Testis (tissue), 3 donors: Measurements from ENCODE around the gene RASGEF1B. TPM values are rescaled to one million over a fixed set of nuclear protein-coding genes. Genes with fewer than 3 reads are reported as not detected.

Source experiments
- DNase-seq: peaks from one replicate; pipeline ENCODE4 v3.0.0-alpha.2; 2019
- H3K27ac ChIP-seq, 2 donors: fragments of 200-600 bp; sonication (generic); one replicate each; pipeline ENCODE4 v1.5.1; 2019
- H3K27me3 ChIP-seq: fragments of 200-600 bp; sonication (generic); one replicate; pipeline ENCODE4 v1.5.1; 2019
- H3K36me3 ChIP-seq: fragments of 200-600 bp; sonication (generic); one replicate; pipeline ENCODE4 v1.5.1; 2017; ENCODE audit warnings: low read depth; ENCODE audit errors: missing control alignments
- H3K4me1 ChIP-seq: fragments of 200-600 bp; sonication (generic); one replicate; pipeline ENCODE4 v1.5.1; 2019
- H3K4me3 ChIP-seq, 2 donors: fragments of 200-600 bp; sonication (generic); one replicate each; pipeline ENCODE4 v1.5.1; 2017 to 2019
- H3K9me3 ChIP-seq: fragments of 200-600 bp; sonication (generic); one replicate; pipeline ENCODE4 v1.5.1; 2017
- CTCF ChIP-seq, 3 experiments: fragments of 450-650 bp in 2 of 3; fragments of 200-600 bp in 1 of 3; sonication (generic) in 1 of 3; IDR thresholded peaks; one replicate each; pipeline ENCODE4 v1.5.1; 2016 to 2019; ENCODE audit warnings: antibody characterized with exemption in 3 of 3, mild to moderate bottlenecking in 2 of 3, moderate library complexity in 1 of 3
- POLR2A ChIP-seq: fragments of 450-650 bp; IDR thresholded peaks from one replicate; pipeline ENCODE4 v1.6.1; 2017; ENCODE audit warnings: antibody characterized with exemption, mild to moderate bottlenecking, moderate library complexity
- WGBS, 2 donors: methylation state at CpG; one replicate each; pipeline ENCODE4 v1.1.5; 2018; 5-methylcytosine and 5-hydroxymethylcytosine counted together
- intact Hi-C: fragments of 100-400 bp; cut with DNase I; formaldehyde crosslinking; loops from one replicate; pipeline ENCODE4 v1.15.1; 2023; ENCODE audit warnings: low total_unique reads
- polyA plus RNA-seq: library from polyadenylated mRNA; stranded (reverse); fragments of 350-450 nt; fragmentation: Illumina TruSeq; extraction: RNeasy Lipid Tissue Mini Kit (QIAGEN cat#74804); gene quantifications from one replicate; pipeline ENCODE4 v1.2.3, GENCODE V29; 2014; ENCODE audit warnings: low read depth, low replicate concordance; ENCODE audit not compliant: insufficient read depth
- total RNA-seq, 2 donors: library from RNA; depleted of rRNA; stranded (reverse); fragments of >200 nt; gene quantifications; one replicate each; pipeline ENCODE4 v1.2.3, GENCODE V29; 2016

The RASGEF1B gene
- total and polyA plus RNA-seq, 3 donors from 2014 or later: 5.3 to 13.0 (median 5.5) TPM

- no peaks in the 10 kb centered on the region for H3K9me3 ChIP-seq
- H3K27ac ChIP-seq: no peak overlapping the region
- no peaks in the 10 kb centered on the region for H3K36me3 ChIP-seq
- H3K4me1 ChIP-seq: no peaks in the 10 kb centered on the region
- no peak overlapping the region for H3K4me3 ChIP-seq
- no peaks in the 10 kb centered on the region for H3K27me3 ChIP-seq
- 55 to 60% methylated on average over 1 of the region's 1 CpG for WGBS, 2 donors
- DNase-seq: no peak
- intact Hi-C loops: no loop called here
- TF ChIP-seq POLR2A (no peak), CTCF (IDR thresholded peaks at IDR 0.05) (no peak)
Observed at GRCh38 chr4:81418572-81418971, 53.1 kb downstream of the RASGEF1B start.

- H3K9me3 ChIP-seq: no peaks in the 10 kb centered on the region
- TF ChIP-seq POLR2A (no peak), CTCF (IDR thresholded peaks at IDR 0.05) (no peak)
- H3K4me1 ChIP-seq: no peaks in the 10 kb centered on the region
- 74 to 81% methylated on average over 4 of the region's 4 CpGs for WGBS, 2 donors
- DNase-seq: no peak
- no peak overlapping the region for H3K27ac ChIP-seq
- intact Hi-C loops: no loop called here
- no peaks in the 10 kb centered on the region for H3K27me3 ChIP-seq
- no peak overlapping the region for H3K4me3 ChIP-seq
- no peaks in the 10 kb centered on the region for H3K36me3 ChIP-seq
Observed at GRCh38 chr4:81412946-81413495, 58.7 kb downstream of the RASGEF1B start.

- Histone ChIP-seq H3K4me3 (no peak overlapping the region), H3K36me3 (no peaks in the 10 kb centered on the region), H3K4me1 (no peaks in the 10 kb centered on the region), H3K27me3 (no peaks in the 10 kb centered on the region), H3K27ac (no peak overlapping the region), H3K9me3 (no peaks in the 10 kb centered on the region)
- intact Hi-C loops: no loop called here
- WGBS, 2 donors: 80 to 83% methylated on average over 2 of the region's 2 CpGs
- DNase-seq: no peak
- TF ChIP-seq CTCF (IDR thresholded peaks at IDR 0.05) (no peak), POLR2A (no peak)
Observed at GRCh38 chr4:81410680-81411079, 61.0 kb downstream of the RASGEF1B start.

GRCh38 chr4:81409836-81410235 is 61.9 kb downstream of the RASGEF1B start:
- Histone ChIP-seq H3K4me1 (no peaks in the 10 kb centered on the region), H3K9me3 (no peaks in the 10 kb centered on the region), H3K4me3 (no peak overlapping the region), H3K27ac (no peak overlapping the region), H3K36me3 (no peaks in the 10 kb centered on the region), H3K27me3 (no peaks in the 10 kb centered on the region)
- intact Hi-C loops: loop anchor here (10.0 kb wide), 1 partner anchor 855 kb away; no protein-coding TSS in a partner anchor
- WGBS, 2 donors: 88 to 89% methylated on average over 4 of the region's 4 CpGs
- no peak for DNase-seq
- no peak for TF ChIP-seq CTCF (IDR thresholded peaks at IDR 0.05)
- TF ChIP-seq POLR2A: no peak

- H3K27me3 ChIP-seq: no peaks in the 10 kb centered on the region
- no peak overlapping the region for H3K27ac ChIP-seq
- H3K36me3 ChIP-seq: no peaks in the 10 kb centered on the region
- intact Hi-C loops: loop anchor here (10.0 kb wide), 1 partner anchor 856 kb away; no protein-coding TSS in a partner anchor
- no peak for TF ChIP-seq POLR2A
- TF ChIP-seq CTCF (IDR thresholded peaks at IDR 0.05): no peak
- 76 to 77% methylated on average over 7 of the region's 7 CpGs for WGBS, 2 donors
- no peaks in the 10 kb centered on the region for H3K4me1 ChIP-seq
- DNase-seq: no peak
- no peaks in the 10 kb centered on the region for H3K9me3 ChIP-seq
- H3K4me3 ChIP-seq: no peak overlapping the region
Observed at GRCh38 chr4:81408341-81408740, 63.4 kb downstream of the RASGEF1B start.
